GM19043 (cell line): ENCODE measurements around the gene NSFL1C.

Source experiments
- ATAC-seq: cut with Tn5 transposase; IDR thresholded peaks from one replicate; pipeline ENCODE4 v1.9.1; 2021; ENCODE audit warnings: low read depth; ENCODE audit not compliant: unreplicated experiment

The NSFL1C gene

DNA sequence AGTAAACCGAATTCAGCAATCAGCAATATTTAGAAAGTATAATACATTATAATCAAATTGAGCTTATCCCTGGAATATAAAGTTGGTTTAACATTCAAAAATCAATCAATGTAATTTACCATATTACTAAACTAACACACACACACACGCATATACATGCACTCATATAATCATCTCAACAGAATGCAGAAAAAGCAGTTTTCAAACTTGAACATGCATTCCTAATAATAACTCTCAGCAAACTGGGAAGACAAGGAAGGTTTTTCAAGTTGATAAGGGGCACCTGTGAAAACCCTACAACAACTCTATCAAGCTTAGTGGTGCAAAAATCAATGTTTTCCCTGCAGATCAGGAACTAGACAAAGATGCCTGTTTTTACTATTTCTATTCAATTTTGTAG lies 19.9 kb upstream of the NSFL1C start:
- no peak for ATAC-seq

DNA sequence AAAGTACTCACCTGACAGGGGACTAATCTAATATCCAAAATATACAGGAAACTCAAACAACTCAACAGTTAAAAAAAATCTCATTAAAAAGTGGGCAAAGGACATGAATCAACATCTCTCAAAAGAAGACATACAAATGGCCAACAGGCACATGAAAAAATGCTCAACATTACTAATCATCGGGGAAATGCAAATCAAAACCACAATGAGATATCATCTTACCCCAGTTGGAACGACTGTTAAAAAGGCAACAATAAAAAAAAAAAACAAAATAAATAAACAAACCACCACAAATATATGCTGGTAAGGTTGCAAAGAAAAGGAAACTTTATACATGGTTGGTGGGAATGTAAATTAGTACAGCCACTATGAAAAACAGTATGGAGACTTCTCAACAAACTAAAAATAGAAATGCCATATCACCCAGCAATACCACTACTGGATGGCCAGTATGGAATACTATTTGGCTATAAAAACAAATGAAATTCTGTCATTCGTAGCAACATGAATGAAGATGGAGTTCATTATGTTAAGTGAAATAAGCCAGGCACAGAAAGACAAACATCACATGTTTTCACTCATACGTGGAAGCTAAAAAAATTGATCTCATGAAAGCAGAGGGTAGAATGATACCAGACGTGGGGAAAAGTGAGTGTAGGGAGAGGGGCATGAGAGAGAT lies 17.9 kb upstream of the NSFL1C start:
- ATAC-seq, result no peak

DNA sequence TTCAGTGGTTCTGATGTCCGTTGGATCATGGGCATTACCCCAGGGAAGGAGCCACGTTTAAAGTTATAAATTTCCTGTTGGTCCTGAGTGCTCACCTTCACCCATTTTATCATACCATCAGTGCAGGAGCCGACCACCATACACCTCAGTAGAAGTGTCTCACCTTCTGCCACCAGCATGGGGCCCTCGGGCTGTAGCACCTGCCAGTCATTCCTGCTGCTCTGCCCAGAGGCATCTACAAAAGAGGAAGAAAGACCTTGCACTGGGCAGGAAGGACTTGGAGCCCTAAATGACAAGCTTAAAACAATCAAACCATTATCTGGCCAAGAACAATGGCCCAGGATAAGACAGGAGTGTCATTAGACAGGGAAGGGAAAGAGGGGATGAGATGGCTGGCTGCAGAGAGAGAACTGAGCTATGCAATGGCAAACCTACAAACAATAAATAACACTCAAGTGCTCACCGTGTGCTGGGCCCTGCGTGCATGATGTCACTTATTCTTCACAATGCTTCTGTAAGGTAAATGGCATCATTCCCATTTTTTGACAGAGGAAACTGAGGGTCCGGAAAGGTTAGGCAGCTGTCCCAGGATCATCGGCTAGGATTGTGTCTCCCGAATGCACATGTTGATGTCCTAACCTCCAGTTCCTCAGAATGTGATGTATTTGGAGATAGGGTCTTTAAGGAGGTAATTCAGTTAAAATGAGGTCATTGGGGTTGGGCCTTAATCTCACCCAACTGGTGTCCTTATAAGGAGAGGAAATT lies 13.4 kb upstream of the NSFL1C start:
- no peak for ATAC-seq

- no peak for ATAC-seq
These were observed 11.9 kb upstream of the NSFL1C start for GRCh38 chr20:1478566-1478965.

DNA sequence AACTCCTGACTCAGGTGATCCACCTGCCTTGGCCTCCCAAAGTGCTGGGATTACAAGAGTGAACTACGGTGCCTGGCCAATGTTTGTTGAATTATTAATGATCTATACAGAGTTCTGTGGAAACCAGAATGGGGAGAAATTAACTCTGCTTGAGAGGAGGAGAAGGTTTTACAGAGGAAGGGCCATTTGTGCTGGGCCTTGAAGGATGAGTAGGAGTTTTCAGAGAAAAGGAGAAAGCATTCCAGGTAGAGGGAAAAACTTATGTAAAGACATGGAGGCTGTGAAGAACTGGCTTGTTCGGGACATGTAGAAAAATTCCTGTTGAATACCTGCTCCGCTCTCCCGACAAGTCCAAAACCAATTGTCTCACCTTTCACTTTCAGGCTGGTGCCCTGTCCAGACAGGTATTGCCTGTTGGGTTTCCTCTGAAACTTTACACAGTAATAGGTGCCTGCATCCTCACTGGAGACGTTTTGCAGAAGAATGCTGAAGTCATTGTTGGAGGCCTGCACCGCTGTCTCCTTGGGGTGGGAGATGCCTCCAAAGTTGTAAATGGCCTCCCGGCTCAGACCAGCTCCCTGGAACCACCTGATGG lies 11.3 kb upstream of the NSFL1C start:
- ATAC-seq, result no peak

- no peak for ATAC-seq
These were observed 8.4 kb upstream of the NSFL1C start for GRCh38 chr20:1474817-1475603.

DNA sequence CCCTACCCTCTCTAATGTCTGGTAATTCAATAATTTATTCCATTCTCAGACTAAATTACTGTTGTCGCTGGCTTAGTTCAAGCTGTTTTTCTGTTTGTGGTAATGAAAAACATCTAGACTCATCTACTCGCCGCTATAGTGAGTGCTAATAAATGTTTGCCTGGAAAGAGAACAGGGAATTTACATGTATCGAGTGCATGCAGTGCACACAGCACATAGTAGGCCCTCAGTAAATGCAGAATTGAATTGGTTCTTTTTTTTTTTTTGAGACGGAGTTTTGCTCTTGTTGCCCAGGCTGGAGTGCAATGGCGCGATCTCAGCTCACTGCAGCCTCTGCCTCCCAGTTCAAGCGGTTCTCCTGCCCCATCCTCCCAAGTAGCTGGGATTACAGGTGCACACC lies 7.7 kb upstream of the NSFL1C start:
- ATAC-seq, result no peak

DNA sequence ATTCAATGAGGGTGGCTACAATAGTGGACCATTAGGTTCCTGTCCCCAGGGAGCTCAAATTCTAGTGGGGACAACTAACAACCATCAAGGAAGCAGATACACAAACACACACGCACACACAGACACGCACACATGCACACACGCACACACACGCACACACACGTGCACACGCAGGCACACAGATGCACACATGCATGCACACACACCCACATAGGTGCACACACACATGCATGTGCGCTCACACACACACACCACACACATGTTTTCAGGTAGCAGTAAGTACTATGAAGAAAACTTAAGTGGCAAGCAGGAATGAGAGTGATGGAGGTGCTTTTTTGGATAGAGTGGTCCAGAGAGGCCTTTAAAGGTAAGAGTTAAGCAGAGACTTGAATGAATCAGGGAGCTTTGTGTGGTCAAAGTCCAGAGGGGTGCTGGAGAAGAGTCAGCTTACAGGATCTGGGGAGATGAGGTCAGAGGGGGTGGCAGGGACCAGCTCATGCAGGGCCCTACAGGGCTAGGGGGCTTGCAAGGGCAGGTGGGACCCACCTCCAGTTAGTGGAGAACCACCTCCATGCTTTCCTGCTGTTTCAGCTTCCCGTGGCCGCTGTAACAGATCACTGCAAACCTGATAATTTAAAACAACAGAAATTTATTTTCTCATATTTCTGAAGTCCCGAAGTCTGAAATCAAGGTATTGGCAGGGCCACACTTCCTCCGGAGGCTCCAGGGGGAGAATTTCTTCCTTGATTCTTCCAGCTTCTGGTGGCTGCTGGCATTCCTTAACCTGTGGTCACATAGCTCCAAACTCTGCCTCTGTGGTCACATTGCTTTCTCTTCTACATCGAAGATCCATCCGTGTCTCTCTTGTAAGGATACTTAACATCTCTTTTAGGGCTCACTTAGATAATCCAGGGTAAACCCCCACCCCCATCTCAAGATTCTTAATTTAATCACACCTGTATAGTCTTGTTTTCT lies 6.9 kb upstream of the NSFL1C start:
- ATAC-seq, result no peak

DNA sequence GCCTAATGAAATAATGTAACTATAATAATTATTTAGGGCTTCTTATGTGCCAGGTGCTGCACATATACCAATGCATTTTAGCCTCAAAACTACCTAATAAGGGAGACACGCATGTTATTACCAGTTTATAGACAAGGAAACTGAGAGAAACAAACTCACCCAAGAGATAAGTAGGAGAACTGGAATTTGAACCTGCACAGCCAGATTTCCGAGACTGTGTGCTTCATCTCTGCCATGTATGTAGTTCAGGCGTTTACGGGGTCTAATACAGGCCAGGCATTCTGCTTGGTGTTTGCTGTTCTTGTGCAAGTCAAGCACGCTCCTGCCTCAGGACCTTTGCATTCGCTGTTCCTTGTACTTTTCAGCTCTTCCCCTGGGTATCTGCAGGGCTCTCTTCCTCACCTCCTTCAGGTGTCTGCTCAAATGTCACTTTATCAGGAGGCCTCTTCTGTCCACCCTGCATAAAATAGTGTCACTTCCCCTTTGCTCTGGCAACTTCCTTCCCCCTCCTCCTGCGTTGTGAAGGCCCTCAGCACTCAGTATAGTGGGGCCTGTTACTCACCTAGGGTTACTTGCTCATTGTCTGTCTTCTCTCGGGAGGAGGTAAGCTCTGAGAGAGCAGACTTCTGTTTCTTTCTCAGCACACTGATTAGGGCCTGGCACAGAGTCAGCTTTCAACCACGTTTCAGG lies 6.1 kb upstream of the NSFL1C start:
- ATAC-seq, result no peak

DNA sequence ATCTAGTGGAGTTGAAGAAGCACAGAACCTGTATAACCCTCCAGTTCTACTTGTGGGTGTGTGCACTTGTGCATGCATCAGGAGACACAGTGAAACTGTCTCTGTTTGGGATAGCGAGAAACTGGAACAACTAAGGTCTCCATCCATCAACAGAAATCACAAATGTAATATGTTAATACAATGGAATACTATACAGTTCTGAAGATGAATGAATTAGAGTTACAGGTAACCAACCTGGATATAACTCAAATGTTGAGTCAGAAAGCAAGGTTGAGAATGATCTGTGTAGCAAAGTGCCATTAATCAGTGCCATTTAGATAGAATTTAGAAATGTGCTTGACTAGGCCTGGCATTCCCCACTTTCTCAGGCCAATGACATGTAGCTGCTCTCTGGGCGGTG lies 4.6 kb upstream of the NSFL1C start:
- ATAC-seq, result no peak

DNA sequence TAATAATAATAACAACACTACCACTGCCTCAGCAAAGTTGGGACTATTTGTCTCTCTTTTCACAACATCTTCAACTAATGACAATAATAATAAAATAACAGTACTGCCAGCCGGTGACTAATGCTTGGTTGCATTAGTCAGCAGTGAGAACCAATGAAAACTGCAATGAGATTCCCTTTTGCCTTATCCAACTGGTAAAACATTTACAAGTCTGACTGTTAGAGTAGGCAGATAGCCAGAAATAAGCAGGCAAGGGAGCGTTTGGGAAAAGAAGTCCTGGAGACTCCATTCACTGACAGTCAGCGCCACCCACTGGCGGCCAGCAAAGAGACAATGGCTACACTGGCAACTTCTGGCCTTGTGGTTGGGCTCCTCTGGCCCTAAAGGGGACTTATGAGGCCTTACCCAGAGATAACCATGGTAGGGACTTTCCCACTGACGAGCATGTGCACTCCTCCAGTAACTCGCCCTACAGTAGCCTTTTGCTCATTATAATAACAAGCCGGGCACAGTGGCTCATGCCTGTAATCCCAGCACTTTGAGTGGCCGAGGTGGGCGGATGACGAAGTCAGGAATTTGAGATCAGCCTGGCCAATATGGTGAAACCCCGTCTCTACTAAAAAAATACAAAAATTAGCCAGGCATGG lies 3.4 kb upstream of the NSFL1C start:
- no peak for ATAC-seq

GRCh38 chr20:1469306-1469905 lies 2.8 kb upstream of the NSFL1C start:
- no peak for ATAC-seq

- no peak for ATAC-seq
These were observed 1.5 kb upstream of the NSFL1C start for GRCh38 chr20:1468117-1468624.

DNA sequence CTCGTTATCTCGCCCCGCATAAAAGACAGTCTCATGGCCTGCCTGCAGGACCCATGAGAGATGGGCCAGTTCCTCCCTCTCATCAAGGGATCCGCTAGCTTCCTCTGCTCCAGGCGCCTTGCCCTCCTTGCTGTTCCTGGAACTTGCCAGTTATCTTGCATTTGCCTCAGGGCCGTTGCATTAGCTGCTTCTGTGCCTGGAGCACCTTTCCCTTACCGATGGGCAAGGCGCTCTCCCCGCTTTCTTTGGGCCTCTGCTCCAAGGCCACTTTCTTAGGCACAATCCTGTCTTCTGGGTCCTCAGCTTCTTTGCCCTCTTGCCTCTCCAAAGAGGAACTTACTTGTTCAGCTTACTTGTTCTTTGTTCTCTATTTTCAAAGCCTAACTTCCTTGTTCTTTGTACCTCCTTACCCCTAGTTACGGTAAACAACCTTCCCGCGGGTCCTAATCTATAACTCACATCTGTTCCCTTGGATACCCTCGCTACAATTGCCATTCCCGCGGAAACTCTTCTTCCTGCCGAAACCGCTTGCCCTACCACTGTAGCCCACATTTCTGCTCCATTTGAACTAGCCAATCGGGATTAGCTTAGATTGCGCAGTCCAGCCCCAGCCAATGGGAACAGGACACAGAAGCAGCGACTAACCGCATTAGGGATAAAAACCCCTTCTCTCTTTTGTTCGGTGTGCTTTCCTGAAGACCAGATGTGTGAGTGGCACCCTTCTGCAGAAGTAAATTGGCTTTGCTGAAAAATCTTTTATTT lies 887 bp upstream of the NSFL1C start:
- ATAC-seq, result no peak

DNA sequence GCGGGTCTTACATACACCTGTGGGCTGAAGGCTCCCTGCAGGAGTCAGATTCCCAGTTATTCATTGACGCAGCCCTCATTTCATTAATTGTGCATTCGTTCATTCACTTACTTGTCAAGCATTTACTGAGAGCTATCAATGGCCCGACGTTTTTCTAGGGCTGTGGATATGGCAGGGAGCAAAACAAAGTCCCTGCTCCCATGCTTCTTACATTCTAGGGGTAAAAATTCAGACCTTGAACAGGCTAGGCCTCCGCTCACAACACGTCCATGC lies 369 bp upstream of the NSFL1C start:
- ATAC-seq, result no peak

GRCh38 chr20:1465470-1466210 lies 1.0 kb downstream of the NSFL1C start:
- ATAC-seq, result no peak

GRCh38 chr20:1463971-1464570 lies 2.6 kb downstream of the NSFL1C start:
- no peak for ATAC-seq
